Measurements from ENCODE around the gene TUBA1B.

Gene TUBA1B

DNA sequence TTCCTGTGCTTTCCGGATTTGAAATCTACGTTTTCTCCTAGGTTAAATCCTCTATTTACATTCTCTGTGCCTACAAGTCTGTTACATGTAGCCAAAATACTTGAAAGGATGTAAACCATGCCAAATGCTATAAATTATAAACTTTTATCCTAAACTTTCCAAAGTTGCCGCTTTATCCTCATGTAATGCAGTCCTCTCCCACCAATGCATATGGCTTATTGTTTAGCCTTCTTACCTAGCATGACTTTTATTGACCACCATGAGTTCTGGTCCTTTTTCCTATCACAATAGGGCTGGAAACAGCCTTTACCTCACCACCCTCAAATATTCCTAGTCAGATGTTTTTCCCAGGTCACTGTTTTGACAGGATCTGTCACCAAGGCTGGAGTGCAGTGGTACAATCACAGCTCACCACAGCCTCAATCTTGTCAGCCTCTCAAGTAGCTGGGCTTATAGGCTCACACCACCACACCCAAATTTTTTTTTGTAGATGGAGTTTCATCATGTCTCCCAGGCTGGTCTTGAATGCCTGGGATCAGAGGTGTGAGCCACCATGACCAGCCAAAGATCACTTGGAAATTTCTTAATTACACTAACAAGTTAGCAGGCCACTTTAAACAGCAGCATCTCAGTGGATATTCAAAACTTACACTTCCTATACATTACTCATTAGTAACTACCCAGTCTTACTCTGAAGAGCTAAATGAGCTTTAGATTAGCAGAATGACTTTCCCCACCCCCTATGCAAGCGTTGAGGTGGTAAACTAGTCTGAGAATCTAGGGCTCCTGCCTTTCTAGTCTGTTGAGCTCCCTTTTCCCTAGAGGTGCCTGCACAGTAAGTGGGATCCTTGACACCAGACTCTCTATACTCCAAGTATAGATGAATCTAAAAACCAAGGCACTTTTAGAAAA lies 4.1 kb downstream of the TUBA1B start:
- DNase-seq (ENCODE audit: low read depth) = no peak

DNA sequence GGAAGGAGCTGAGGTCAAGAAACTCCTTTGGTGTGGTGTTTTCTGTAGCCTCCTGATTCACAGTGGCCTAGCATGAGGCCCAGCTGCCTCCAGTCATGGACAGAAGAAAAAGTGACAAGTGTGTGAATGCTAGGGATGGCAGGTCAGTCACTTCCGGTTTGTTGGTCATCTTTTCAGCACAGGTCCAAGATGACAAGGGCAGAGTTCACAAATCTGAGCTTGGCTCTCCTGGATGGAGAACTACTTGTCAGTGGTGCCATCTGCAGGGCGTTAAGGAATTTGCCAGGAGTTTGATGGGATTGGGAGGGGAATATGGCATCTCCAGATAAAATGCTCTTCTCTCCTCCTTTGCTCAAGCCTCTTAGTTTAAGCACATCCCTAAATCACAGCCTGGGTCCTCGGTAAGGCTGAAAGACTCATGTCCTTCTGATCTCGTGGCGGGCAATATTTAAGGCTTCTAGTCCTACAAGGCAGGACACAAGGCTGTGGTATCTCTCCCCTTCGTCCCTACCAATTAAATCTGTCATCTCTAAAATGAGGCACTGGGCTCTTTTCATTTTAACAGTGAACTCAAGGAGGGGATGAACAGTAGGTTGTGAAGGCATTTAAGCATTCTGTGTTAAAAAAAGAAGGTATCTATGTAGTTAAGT lies 10.0 kb downstream of the TUBA1B start:
- DNase-seq (ENCODE audit: low read depth) = no peak

GRCh38 chr12:49111206-49111605 lies 20.0 kb downstream of the TUBA1B start:
- DNase-seq (ENCODE audit: low read depth) = no peak

DNA sequence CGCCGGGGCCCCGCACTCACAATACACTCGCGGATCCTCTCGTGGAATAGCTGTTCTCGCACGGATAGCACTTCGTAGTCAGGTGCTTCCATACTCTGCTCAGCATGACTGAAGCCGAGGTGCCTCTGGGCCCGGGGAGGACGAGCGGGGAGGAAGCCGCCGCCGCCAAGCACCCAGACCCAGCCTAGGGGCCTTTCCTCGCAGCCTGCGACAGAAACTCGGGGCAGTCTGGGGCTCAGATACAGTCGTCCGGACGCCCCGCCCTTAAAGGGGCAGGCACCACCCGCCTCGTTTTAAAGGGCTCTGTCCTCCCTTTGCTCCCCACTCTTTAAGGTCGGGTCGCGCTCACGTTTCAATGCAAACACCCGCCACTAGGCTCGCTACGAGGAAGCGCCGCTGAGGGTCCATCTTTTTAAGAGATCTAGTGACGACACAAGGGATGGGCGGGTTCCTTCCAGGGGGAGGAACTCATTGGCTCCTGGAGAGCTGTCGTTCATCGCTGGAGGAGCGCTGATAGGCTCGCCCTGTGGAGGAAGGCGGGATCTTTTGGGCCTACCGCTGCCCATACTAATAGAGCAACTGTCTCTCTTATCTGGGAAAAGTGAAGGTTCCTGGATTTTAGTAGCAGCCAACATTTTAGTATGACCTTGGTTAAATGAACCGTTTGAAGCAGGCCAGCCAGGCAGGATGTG lies 20.6 kb downstream of the TUBA1B start, which contains the start of gene LMBR1L:
Gene LMBR1L (minus strand): TSS at position 384 of the 692 bp plus-strand sequence. CDS start 292 bp downstream, at position 92.
- peak; percentile 90 for DNase-seq (ENCODE audit: low read depth)

DNA sequence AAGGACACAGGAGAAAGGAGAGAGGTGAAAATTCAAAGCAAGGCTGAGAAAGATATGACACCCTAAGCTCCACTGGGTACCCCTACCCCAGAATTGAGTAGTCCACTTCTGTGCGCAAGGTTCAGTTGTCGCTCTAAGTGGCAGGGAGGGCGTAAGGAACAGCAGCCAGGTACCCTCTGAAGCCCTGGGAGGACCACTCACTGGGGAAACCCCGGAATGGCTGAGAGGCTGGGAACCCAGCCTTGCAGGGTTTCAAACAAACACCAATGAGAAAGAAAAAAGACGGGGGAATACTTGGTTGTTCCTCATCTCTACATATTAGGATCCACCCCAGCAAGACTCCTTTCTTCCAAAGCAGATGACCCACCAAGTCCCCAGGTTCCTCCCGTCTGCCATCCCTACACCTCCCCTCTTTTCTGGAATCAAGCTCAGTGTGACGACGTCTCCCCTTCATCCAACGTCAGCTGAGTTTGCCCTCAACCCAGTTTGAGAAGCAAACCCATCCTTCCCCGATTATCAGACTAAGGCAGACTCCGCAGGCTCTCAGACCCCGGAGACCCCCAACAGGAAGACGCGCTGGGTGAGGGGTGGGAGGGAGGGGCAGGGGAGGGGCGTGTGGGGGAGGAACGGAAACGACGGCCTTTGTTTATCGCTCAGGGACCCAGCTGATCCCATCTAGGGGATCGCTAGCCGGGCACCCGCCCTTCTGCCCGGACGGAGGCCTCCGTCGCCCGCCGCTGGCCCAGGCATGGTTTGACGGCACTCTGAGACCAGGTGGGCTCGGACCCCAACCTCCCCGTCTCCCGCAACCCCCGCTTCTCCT lies 21.3 kb downstream of the TUBA1B start:
- peak; percentile 9 for DNase-seq (ENCODE audit: low read depth)

DNA sequence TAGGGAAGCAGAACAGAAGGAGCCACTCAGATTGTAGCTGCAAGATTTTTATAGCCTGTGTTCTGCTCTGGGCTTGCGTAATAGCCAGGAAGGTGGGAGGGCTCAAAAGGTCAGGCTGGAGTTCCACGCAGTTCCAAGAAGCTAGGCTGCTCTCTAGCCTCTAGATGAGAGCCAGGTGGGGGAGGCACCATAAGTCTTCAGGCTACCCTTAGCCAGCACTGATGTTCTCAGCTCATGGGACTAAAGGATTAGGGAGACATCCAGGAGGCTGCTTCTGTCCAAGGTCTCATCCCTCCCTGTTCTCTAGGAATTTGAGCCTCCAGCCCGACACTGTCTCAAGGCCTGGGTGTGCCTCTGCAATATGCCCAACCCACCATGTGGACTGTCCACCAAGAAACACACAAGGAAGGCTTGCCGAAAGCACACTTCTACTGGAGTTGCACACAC lies 22.2 kb downstream of the TUBA1B start:
- no peak for DNase-seq (ENCODE audit: low read depth)

- DNase-seq (ENCODE audit: low read depth) = no peak
Observed at GRCh38 chr12:49105504-49106084, 25.6 kb downstream of the TUBA1B start.

DNA sequence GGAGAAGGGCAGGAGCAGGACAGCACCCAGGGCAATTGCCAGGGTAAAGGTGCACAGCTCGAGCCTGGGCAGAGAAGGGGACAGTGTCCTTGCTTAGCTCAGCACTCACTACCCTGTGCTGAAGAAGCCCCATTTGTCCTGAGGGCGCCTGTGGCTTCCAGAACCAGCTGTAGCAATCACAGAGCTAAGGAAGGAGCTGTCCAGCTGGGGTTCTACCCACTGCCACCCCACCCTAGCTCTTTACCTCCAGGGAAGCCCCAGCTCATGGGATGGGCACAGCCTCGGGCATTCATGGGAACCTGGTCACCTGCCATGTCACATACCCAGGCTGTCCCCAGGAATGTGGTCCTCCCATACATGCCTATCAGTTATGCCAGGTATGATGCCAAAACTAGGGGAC lies 26.4 kb downstream of the TUBA1B start:
- DNase-seq (ENCODE audit: low read depth) = no peak

- no peak for DNase-seq (ENCODE audit: low read depth)
Observed at GRCh38 chr12:49100380-49100779, 30.8 kb downstream of the TUBA1B start.

- DNase-seq (ENCODE audit: low read depth) = no peak
Observed at GRCh38 chr12:49098703-49099102, 32.5 kb downstream of the TUBA1B start.

GRCh38 chr12:49098035-49098451 lies 33.2 kb downstream of the TUBA1B start:
- peak; percentile 29 for DNase-seq (ENCODE audit: low read depth)

GRCh38 chr12:49097381-49097780 lies 33.8 kb downstream of the TUBA1B start:
- DNase-seq (ENCODE audit: low read depth) = no peak

- no peak for DNase-seq (ENCODE audit: low read depth)
Observed at GRCh38 chr12:49094975-49095365, 36.2 kb downstream of the TUBA1B start.

GRCh38 chr12:49094160-49094974 lies 36.8 kb downstream of the TUBA1B start, which contains the start of gene DHH:
Gene DHH, minus strand, starts transcription at chr12:49094801. Its CDS starts 289 bp downstream, at chr12:49094512.
- no peak for DNase-seq (ENCODE audit: low read depth)

GRCh38 chr12:49093792-49094159 lies 37.4 kb downstream of the TUBA1B start:
- DNase-seq (ENCODE audit: low read depth) = no peak

- no peak for DNase-seq (ENCODE audit: low read depth)
Observed at GRCh38 chr12:49092816-49093406, 38.3 kb downstream of the TUBA1B start.

GRCh38 chr12:49092086-49092815 lies 38.9 kb downstream of the TUBA1B start:
- peak; percentile 25 for DNase-seq (ENCODE audit: low read depth)

GRCh38 chr12:49091836-49092085 lies 39.4 kb downstream of the TUBA1B start:
- DNase-seq (ENCODE audit: low read depth) = no peak

DNA sequence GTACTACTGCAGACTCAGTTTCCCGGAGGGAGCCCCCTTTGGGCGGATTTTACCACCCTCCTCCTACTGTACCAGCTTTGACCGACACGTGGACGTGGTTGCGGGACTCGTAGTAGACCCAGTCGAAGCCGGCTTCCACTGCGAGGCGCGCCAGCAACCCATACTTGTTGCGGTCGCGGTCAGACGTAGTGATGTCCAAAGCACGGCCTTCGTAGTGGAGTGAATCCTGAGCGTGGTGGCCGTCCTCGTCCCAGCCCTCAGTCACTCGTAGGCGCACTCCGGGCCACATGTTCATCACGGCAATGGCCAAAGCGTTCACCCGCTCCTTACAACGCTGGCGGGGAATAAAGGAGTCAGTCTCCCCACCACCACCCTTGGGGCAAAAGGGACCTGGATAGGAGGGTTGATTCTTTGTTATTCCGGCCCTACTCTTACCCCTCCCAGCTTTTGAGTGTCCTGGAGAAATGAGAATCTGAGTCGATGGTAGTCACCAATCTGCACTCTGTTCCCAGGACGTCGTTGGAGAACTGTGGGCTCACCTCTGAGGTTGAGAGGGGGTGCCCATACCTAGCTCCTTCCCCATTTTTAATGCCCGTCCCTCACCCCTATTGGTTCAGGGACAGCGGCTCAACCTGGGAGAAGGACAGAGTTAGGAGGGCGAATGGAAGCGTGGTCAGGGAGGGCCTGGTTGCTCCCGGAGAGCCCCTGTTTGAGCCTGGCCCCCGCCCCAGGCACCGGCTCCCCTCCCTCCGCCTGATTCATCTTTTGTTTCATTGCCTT lies 39.9 kb downstream of the TUBA1B start:
- no peak for DNase-seq (ENCODE audit: low read depth)

Measured in activated T-helper 1 cell treated with Interleukin-2 at 50 U/mL for 16 hours (primary cell).